ENCODE results near the gene TBC1D8. TPM values are rescaled to one million over a fixed set of nuclear protein-coding genes. Genes with fewer than 3 reads are reported as not detected.

The TBC1D8 gene
- total and polyA plus RNA-seq, 2 of the 8 experiments (the other 6 are each of a cell fraction or from before 2014, with no cell fraction given): 20.8 to 21.8 TPM

GRCh38 chr2:101053117-101053516 is 98.1 kb downstream of the TBC1D8 start:
- Histone ChIP-seq H2BK20ac (ENCODE audit: low read length) (no peak overlapping the region), H3K4me2 (ENCODE audit: insufficient read depth in 1 of 2, low read depth in 2 of 2, low read length in 2 of 2) (no peak overlapping the region), H3K9me3 (ENCODE audit: insufficient read depth in 2 of 2, low read depth in 1 of 2, low read length in 1 of 2) (no peaks in the 10 kb centered on the region), H2BK5ac (ENCODE audit: low read depth, low read length) (no peak overlapping the region), H3K56ac (replicated peaks; ENCODE audit: insufficient read length, low read depth, low read length) (no peak overlapping the region), H3K79me2 (ENCODE audit: control insufficient read depth in 1 of 2, insufficient read depth in 2 of 2, low read length in 2 of 2) (no peaks in the 10 kb centered on the region), H3K4me1 (replicated peaks in 1 of 4; ENCODE audit: control insufficient read depth in 3 of 4, insufficient read depth in 4 of 4, low read length in 3 of 4) (no peaks in the 10 kb centered on the region), H4K5ac (ENCODE audit: insufficient read length, low read depth, low read length) (no peak overlapping the region), H3K79me1 (ENCODE audit: low read depth, low read length) (no peaks in the 10 kb centered on the region), H2AK5ac (ENCODE audit: low read depth, low read length) (no peak overlapping the region), H2BK15ac (ENCODE audit: low read length) (no peak overlapping the region), H3K36me3 (ENCODE audit: control insufficient read depth in 2 of 4, insufficient read depth in 4 of 4, low read length in 3 of 4) (peaks cover 0 to 8% (median 3%) of the 10 kb centered on the region in 4 experiments; a peak in 4 of 8 replicates), H3K27ac (ENCODE audit: low read depth, low read length) (no peak overlapping the region), H3K4ac (replicated peaks; ENCODE audit: insufficient read length, low read depth, low read length) (no peak overlapping the region), H4K20me1 (replicated peaks in 1 of 2; ENCODE audit: control insufficient read depth in 1 of 2, insufficient read depth in 2 of 2, low read length in 2 of 2) (peaks cover 0 to 3% of the 10 kb centered on the region in 2 experiments), H3K18ac (ENCODE audit: extremely low read depth, low read length) (no peak overlapping the region), H4K8ac (ENCODE audit: extremely low read depth, insufficient read depth, low read length) (no peak overlapping the region), H3K23ac (ENCODE audit: insufficient read length) (no peak overlapping the region), H3K14ac (ENCODE audit: insufficient read length) (no peak overlapping the region), H3K23me2 (ENCODE audit: low read depth, low read length) (no peaks in the 10 kb centered on the region), H2AFZ (ENCODE audit: low read length) (no peak overlapping the region), H2BK120ac (replicated peaks; ENCODE audit: low read depth, low read length) (no peak overlapping the region), H4K91ac (replicated peaks; ENCODE audit: insufficient read length, low read length) (no peak overlapping the region), H3K27me3 (replicated peaks in 1 of 4; ENCODE audit: control insufficient read depth in 3 of 4, extremely low read depth in 1 of 4, insufficient read depth in 3 of 4, low read length in 3 of 4) (no peaks in the 10 kb centered on the region), H2BK12ac (ENCODE audit: low read depth, low read length) (no peak overlapping the region), H3K9ac (replicated peaks in 1 of 4; ENCODE audit: extremely low read depth in 1 of 4, low read depth in 3 of 4, low read length in 3 of 4) (no peak overlapping the region), H3K4me3 (ENCODE audit: extremely low read depth in 1 of 4, insufficient read depth in 2 of 4, low read depth in 3 of 4, low read length in 4 of 4) (no peak overlapping the region)
- FAIRE-seq (no peak), DNase-seq (ENCODE audit: low read depth in 1 of 2, low spot score in 2 of 2) (no peak)
- CTCF ChIA-PET (ENCODE audit: partially characterized antibody): no interaction called here
- WGBS, 2 experiments (ENCODE audit: extremely low coverage in 1 of 2, insufficient coverage in 1 of 2, insufficient read length in 1 of 2, insufficient replicate concordance in 2 of 2, low coverage in 1 of 2, low lambda C conversion rate in 2 of 2, missing lambda C conversion rate in 1 of 2): 87% methylated on average over 3 of the region's 3 CpGs; no CpG with 5 or more reads in 1 of the 2 experiments
- POLR2A ChIA-PET (ENCODE audit: partially characterized antibody): no interaction called here
- TF ChIP-seq KDM4A (IDR thresholded peaks at IDR 0.05; ENCODE audit: low read depth, low read length, severe bottlenecking) (no peak), ASH2L (IDR thresholded peaks at IDR 0.05; ENCODE audit: low read length) (no peak), USF2 (IDR thresholded peaks at IDR 0.05; ENCODE audit: low read length) (no peak), SIN3A (conservative IDR thresholded peaks at IDR 0.05 in 1 of 2, IDR thresholded peaks at IDR 0.05 in 1 of 2; ENCODE audit: low read depth in 1 of 2, low read length in 2 of 2) (no peak), ZNF274 (IDR thresholded peaks at IDR 0.05; ENCODE audit: borderline replicate concordance, extremely low read depth, low read length) (no peak), YY1 (IDR thresholded peaks at IDR 0.05; ENCODE audit: low read depth, low read length) (no peak), CREB1 (IDR thresholded peaks at IDR 0.05) (no peak)
